T-cell (primary cell): ENCODE measurements around the gene ETS1. TPM values are rescaled to one million over a fixed set of nuclear protein-coding genes. Genes with fewer than 3 reads are reported as not detected.

Experiments
- ATAC-seq, 4 experiments: fragments of 200-7000 bp in 3 of 4; fragments of 150-1000 bp in 1 of 4; cut with Tn5 transposase; replicated peaks in 1 of 4; 1 replicate in 3 of 4; 2 replicates in 1 of 4; pipeline ENCODE4 v1.10.0; 2021; ENCODE audit warnings: moderate library complexity in 3 of 4, mild to moderate bottlenecking in 2 of 4, moderate number of reproducible peaks in 1 of 4
- CTCF ChIA-PET, 2 donors: fragments of 300-600 bp; sonication (Branson Sonifier 250); formaldehyde crosslinking; loops; one replicate each; lab custom pipeline; 2022; ENCODE audit warnings: antibody characterized with exemption in 2 of 2; lab: Charles Lee
- POLR2A ChIA-PET, 2 donors: fragments of 300-600 bp; sonication (Branson Sonifier 250); formaldehyde crosslinking; loops; one replicate each; lab custom pipeline; 2022; ENCODE audit warnings: antibody characterized with exemption in 2 of 2; lab: Charles Lee
- DNase-seq, 35 experiments: peaks; one replicate each; pipeline versions ENCODE4 v3.0.0 to v3.0.0-alpha.2; 2013 to 2023
- H3K27ac ChIP-seq: one replicate; pipeline ENCODE4 v1.5.1; 2013; ENCODE audit warnings: low read length
- H3K27me3 ChIP-seq, 2 experiments: replicated peaks in 1 of 2; 1 replicate in 1 of 2; 2 replicates in 1 of 2; pipeline versions ENCODE4 v1.6.1 to v1.7.0; 2013; ENCODE audit warnings: low read length in 1 of 2, mixed read lengths in 1 of 2; ENCODE audit not compliant: control insufficient read depth in 2 of 2, insufficient read depth in 2 of 2; ENCODE audit errors: extremely low read depth in 1 of 2
- H3K36me3 ChIP-seq, 2 donors: 1 replicate in 1 of 2; 2 replicates in 1 of 2; pipeline versions ENCODE4 v1.6.1 to v1.7.0; 2013; ENCODE audit warnings: low read length in 1 of 2; ENCODE audit not compliant: control insufficient read depth in 2 of 2, insufficient read depth in 1 of 2; ENCODE audit errors: extremely low read depth in 1 of 2
- H3K4me1 ChIP-seq, 2 experiments: 1 replicate in 1 of 2; 2 replicates in 1 of 2; pipeline versions ENCODE4 v1.6.1 to v1.7.0; 2013; ENCODE audit warnings: low read length in 2 of 2, mixed read lengths in 1 of 2; ENCODE audit not compliant: insufficient read depth in 2 of 2, control insufficient read depth in 1 of 2; ENCODE audit errors: extremely low read depth in 1 of 2
- H3K4me3 ChIP-seq, 2 donors: 1 replicate in 1 of 2; 2 replicates in 1 of 2; pipeline versions ENCODE4 v1.5.1 to v1.7.0; 2013; ENCODE audit warnings: mild to moderate bottlenecking in 2 of 2, low read length in 1 of 2, moderate library complexity in 1 of 2; ENCODE audit not compliant: control insufficient read depth in 1 of 2; ENCODE audit errors: extremely low read depth in 1 of 2
- H3K9me3 ChIP-seq: 2 replicates; pipeline ENCODE4 v1.7.0; 2013
- H3K27ac Mint-ChIP-seq, 2 donors: one replicate each; pipeline ENCODE4 v1.8.0; 2020 to 2021; ENCODE audit warnings: mild to moderate bottlenecking in 2 of 2, mixed read lengths in 2 of 2
- H3K27me3 Mint-ChIP-seq, 2 donors: one replicate each; pipeline ENCODE4 v1.8.0; 2021 to 2022; ENCODE audit warnings: mixed read lengths in 2 of 2
- H3K36me3 Mint-ChIP-seq: one replicate; pipeline ENCODE4 v1.8.0; 2021; ENCODE audit warnings: mixed read lengths
- H3K4me1 Mint-ChIP-seq, 3 donors: one replicate each; pipeline ENCODE4 v1.8.0; 2020 to 2022; ENCODE audit warnings: mixed read lengths in 3 of 3, mild to moderate bottlenecking in 1 of 3
- H3K4me3 Mint-ChIP-seq, 3 donors: one replicate each; pipeline ENCODE4 v1.8.0; 2020 to 2022; ENCODE audit warnings: mild to moderate bottlenecking in 3 of 3, mixed read lengths in 3 of 3, moderate library complexity in 3 of 3
- H3K9me3 Mint-ChIP-seq, 3 donors: one replicate each; pipeline ENCODE4 v1.8.0; 2020 to 2022; ENCODE audit warnings: mixed read lengths in 3 of 3
- WGBS: methylation state at CpG from one replicate; pipeline ENCODE4 v1.1.5; 2013; ENCODE audit warnings: missing lambda C conversion rate; ENCODE audit not compliant: insufficient coverage; 5-methylcytosine and 5-hydroxymethylcytosine counted together
- total RNA-seq, 35 experiments: library from RNA in 6 of 35; stranded (reverse) in 6 of 35; fragments of 120-200 nt in 1 of 35; gene quantifications; one replicate each; pipeline versions ENCODE4 v1.2.1 to v1.2.4 and lab custom pipeline; 2013 to 2026

ETS1 gene
- total RNA-seq, 5 donors from 2014 or later (not counting 1 experiment from before 2014, with no cell fraction given), result 773 to 1,065 (median 854) TPM

GRCh38 chr11:128496249-128496648 is 91.1 kb downstream of the ETS1 start:
- H3K27ac ChIP-seq, result peak overlapping the region; percentile 78
- DNase-seq, result no peak
- no peak for ATAC-seq
- H3K27me3 ChIP-seq, result no peaks in the 10 kb centered on the region
- no peaks in the 10 kb centered on the region for H3K9me3 ChIP-seq
- H3K4me3 ChIP-seq, result peak overlapping the region; percentile 18 to 47
- Mint-ChIP-seq H3K27ac (peak overlapping the region; percentile 97), H3K27me3 (no peaks in the 10 kb centered on the region), H3K4me1 (peaks cover 96 to 100% (median 96%) of the 10 kb centered on the region in 3 donors), H3K9me3 (no peaks in the 10 kb centered on the region), H3K36me3 (peaks cover 75% of the 10 kb centered on the region), H3K4me3 (peak overlapping the region; percentile 75 to 99 (median 78))
- POLR2A ChIA-PET, result interaction anchor here in 1 of 2 donors (1.1 kb wide), 1 partner anchor 9 kb away, joined by 4 read pairs; no protein-coding TSS in a partner anchor
- peaks cover 73 to 98% of the 10 kb centered on the region in 2 experiments for H3K4me1 ChIP-seq
- no CpG with 5 or more reads among the region's 3 CpGs for WGBS
- H3K36me3 ChIP-seq, result peaks cover 9 to 66% of the 10 kb centered on the region in 2 donors
- CTCF ChIA-PET, result interaction anchor here in 1 of 2 donors (0.9 kb wide), 1 partner anchor 12 kb away, joined by 3 read pairs; no protein-coding TSS in a partner anchor

GRCh38 chr11:128494418-128495332 is 92.7 kb downstream of the ETS1 start:
- ATAC-seq (peak; percentile 33 to 48 (median 44)), DNase-seq (no peak)
- peaks cover 79% of the 10 kb centered on the region for H3K36me3 Mint-ChIP-seq
- no peaks in the 10 kb centered on the region for H3K27me3 ChIP-seq
- H3K9me3 ChIP-seq, result no peaks in the 10 kb centered on the region
- peaks cover 97 to 100% (median 98%) of the 10 kb centered on the region in 3 donors for H3K4me1 Mint-ChIP-seq
- peak overlapping the region; percentile 69 to 99 (median 78) for H3K4me3 Mint-ChIP-seq
- H3K36me3 ChIP-seq, result peaks cover 9 to 71% of the 10 kb centered on the region in 2 donors
- peak overlapping the region in 1 of 2 donors; percentile 19 for H3K4me3 ChIP-seq
- WGBS, result 0% methylated on average over 1 of the region's 3 CpGs
- ChIA-PET POLR2A (interaction anchor here (0.7 to 1.5 kb wide), 7 partner anchors 9 to 49 kb away, joined by 3 to 4 read pairs (median 3); no protein-coding TSS in a partner anchor), CTCF (interaction anchor here in 1 of 2 donors (0.5 to 5.4 kb wide), 5 partner anchors 9 to 321 kb away, joined by 3 to 30 read pairs (median 5); no protein-coding TSS in a partner anchor)
- H3K27ac ChIP-seq, result peak overlapping the region; percentile 78
- no peaks in the 10 kb centered on the region for H3K9me3 Mint-ChIP-seq
- H3K27ac Mint-ChIP-seq, result peak overlapping the region; percentile 97
- peaks cover 74 to 95% of the 10 kb centered on the region in 2 experiments for H3K4me1 ChIP-seq
- H3K27me3 Mint-ChIP-seq, result no peaks in the 10 kb centered on the region

- peak overlapping the region; percentile 92 to 96 for H3K27ac Mint-ChIP-seq
- ChIA-PET CTCF (interaction anchor here in 1 of 2 donors (1.2 to 5.4 kb wide), 3 partner anchors 11 to 14 kb away, joined by 3 to 30 read pairs (median 4); no protein-coding TSS in a partner anchor), POLR2A (interaction anchor here (0.6 to 2.2 kb wide), 6 partner anchors 8 to 18 kb away, joined by 3 to 9 read pairs (median 3); no protein-coding TSS in a partner anchor)
- peaks cover 13 to 74% of the 10 kb centered on the region in 2 donors for H3K36me3 ChIP-seq
- H3K9me3 Mint-ChIP-seq, result no peaks in the 10 kb centered on the region
- no peaks in the 10 kb centered on the region for H3K27me3 Mint-ChIP-seq
- peaks cover 75 to 95% of the 10 kb centered on the region in 2 experiments for H3K4me1 ChIP-seq
- DNase-seq (no peak), ATAC-seq (no peak)
- no CpG with 5 or more reads among the region's 2 CpGs for WGBS
- peak overlapping the region; percentile 78 for H3K27ac ChIP-seq
- H3K27me3 ChIP-seq, result no peaks in the 10 kb centered on the region
- H3K36me3 Mint-ChIP-seq, result peaks cover 79% of the 10 kb centered on the region
- H3K4me3 ChIP-seq, result no peak overlapping the region
- H3K9me3 ChIP-seq, result no peaks in the 10 kb centered on the region
- peak overlapping the region; percentile 54 to 99 (median 70) for H3K4me3 Mint-ChIP-seq
- peaks cover 97 to 100% (median 98%) of the 10 kb centered on the region in 3 donors for H3K4me1 Mint-ChIP-seq
Observed at GRCh38 chr11:128493570-128493965, 93.8 kb downstream of the ETS1 start.

- peak overlapping the region; percentile 92 to 96 for H3K27ac Mint-ChIP-seq
- H3K27me3 ChIP-seq, result no peaks in the 10 kb centered on the region
- H3K9me3 ChIP-seq, result no peaks in the 10 kb centered on the region
- peaks cover 98 to 100% (median 99%) of the 10 kb centered on the region in 3 donors for H3K4me1 Mint-ChIP-seq
- no peaks in the 10 kb centered on the region for H3K9me3 Mint-ChIP-seq
- peak overlapping the region; percentile 4 to 5 for H3K4me3 ChIP-seq
- peak in 3 of 35 experiments; percentile 37 to 73 (median 51) for DNase-seq
- ChIA-PET CTCF (interaction anchor here in 1 of 2 donors (0.9 to 5.4 kb wide), 4 partner anchors 11 to 16 kb away, joined by 3 to 30 read pairs (median 4); no protein-coding TSS in a partner anchor), POLR2A (interaction anchor here (0.6 to 2.2 kb wide), 8 partner anchors 8 to 158 kb away, joined by 3 to 9 read pairs (median 3); no protein-coding TSS in a partner anchor)
- WGBS, result 14% methylated on average over 4 of the region's 5 CpGs
- ATAC-seq, result peak; percentile 17 to 57 (median 30)
- H3K4me3 Mint-ChIP-seq, result peak overlapping the region; percentile 54 to 99 (median 70)
- H3K36me3 ChIP-seq, result peaks cover 13 to 77% of the 10 kb centered on the region in 2 donors
- H3K36me3 Mint-ChIP-seq, result peaks cover 80% of the 10 kb centered on the region
- H3K27ac ChIP-seq, result peak overlapping the region; percentile 78
- no peaks in the 10 kb centered on the region for H3K27me3 Mint-ChIP-seq
- H3K4me1 ChIP-seq, result peaks cover 80 to 94% of the 10 kb centered on the region in 2 experiments
Observed at GRCh38 chr11:128492903-128493569, 94.3 kb downstream of the ETS1 start.

- H3K4me1 Mint-ChIP-seq, result peaks cover 97 to 100% (median 97%) of the 10 kb centered on the region in 3 donors
- Histone ChIP-seq H3K4me1 (peaks cover 78 to 93% of the 10 kb centered on the region in 2 experiments), H3K36me3 (peaks cover 10 to 76% of the 10 kb centered on the region in 2 donors), H3K9me3 (no peaks in the 10 kb centered on the region), H3K27me3 (no peaks in the 10 kb centered on the region), H3K4me3 (peak overlapping the region; percentile 4 to 11), H3K27ac (peak overlapping the region; percentile 78)
- peak overlapping the region; percentile 64 to 99 (median 70) for H3K4me3 Mint-ChIP-seq
- ChIA-PET CTCF (interaction anchor here (0.6 to 5.4 kb wide), 6 partner anchors 10 to 588 kb away, joined by 3 to 30 read pairs (median 3); no protein-coding TSS in a partner anchor), POLR2A (interaction anchor here (0.5 to 2.2 kb wide), 9 partner anchors 9 to 163 kb away, joined by 3 to 9 read pairs (median 4); no protein-coding TSS in a partner anchor)
- H3K9me3 Mint-ChIP-seq, result no peaks in the 10 kb centered on the region
- H3K36me3 Mint-ChIP-seq, result peaks cover 79% of the 10 kb centered on the region
- no CpG with 5 or more reads among the region's 2 CpGs for WGBS
- DNase-seq, result no peak
- ATAC-seq, result peak in 1 of 4 experiments; percentile 8
- peak overlapping the region; percentile 92 to 96 for H3K27ac Mint-ChIP-seq
- no peaks in the 10 kb centered on the region for H3K27me3 Mint-ChIP-seq
Observed at GRCh38 chr11:128492461-128492860, 94.9 kb downstream of the ETS1 start.
